Skeletal muscle cell (primary cell): ENCODE measurements around the gene SPACA4.

ENCODE experiments used
- DNase-seq: peaks from one replicate; pipeline ENCODE4 v3.0.0-alpha.2; 2010; ENCODE audit warnings: low read depth
- H3K4me3 ChIP-seq: 2 replicates; pipeline ENCODE4 v1.5.1; 2011; ENCODE audit warnings: low read depth, mild to moderate bottlenecking, control low read depth, low read length, moderate library complexity

SPACA4 gene

DNA sequence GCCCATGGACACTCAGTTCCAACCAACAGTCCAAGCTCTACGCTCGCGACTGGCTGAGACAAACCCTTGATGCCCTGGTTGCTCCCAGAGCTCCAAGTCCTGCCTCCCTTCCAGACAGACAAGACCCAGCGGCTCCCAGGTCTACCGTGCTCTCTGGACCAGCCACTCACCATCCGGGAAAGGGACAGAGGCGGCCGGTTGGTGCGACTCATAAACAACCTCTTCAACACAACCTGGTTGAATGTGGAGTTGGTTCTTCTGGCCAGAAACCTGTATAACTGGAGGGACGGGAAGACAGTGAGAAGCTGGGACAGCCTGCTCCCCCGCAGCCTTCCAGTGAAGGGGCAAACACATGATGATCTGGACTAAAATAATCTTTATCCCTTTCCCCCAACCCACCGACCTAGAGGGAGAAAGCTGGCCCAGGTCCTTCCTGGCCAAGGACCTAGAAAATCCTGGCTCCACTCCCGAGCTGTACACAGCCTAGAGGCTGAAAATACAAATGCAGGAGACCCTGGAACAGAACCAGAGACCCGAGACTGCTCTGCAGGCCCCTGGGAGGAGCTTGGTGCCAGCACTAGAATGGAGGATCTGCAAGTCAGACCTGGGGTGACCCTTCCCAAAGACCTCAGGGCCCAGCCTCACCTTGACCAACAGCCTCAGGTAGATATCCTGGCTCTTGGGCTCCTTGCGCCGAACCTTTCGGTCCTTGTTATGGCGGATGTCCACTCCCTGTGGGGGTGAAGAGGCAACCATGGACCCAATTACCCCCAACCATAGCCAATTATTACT lies 10.8 kb downstream of the SPACA4 start:
- H3K4me3 ChIP-seq = peak overlapping the region; percentile 100
- no peak for DNase-seq

DNA sequence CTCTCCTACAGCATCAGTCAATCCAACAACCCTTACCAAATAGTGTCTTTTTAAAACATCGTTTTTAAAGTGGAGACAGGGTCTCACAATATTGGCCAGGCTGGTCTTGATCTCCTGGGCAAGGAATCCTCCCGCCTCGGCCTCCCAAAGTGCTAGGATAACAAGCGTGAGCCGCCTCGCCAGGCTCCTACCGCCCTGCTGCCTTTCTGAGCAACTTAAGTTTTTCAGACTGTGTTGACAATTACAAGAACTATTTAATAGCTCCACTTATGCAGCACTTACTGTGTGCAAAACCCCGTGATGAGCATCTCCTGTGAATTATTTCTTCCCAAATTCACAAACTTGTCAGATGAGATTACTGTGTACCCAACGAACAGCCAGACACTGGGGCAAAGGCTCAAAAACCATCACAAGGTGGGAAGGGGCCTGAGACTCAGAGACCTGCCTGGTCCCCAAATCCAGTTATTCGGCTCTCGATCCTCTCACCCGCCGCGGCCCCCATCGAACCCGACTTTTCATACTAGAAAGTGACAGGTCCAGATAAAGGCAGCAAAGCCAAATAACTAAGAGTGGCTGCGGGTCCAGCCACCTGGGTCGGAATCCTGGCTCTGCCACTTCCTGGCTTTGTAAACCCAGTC lies 11.9 kb downstream of the SPACA4 start:
- H3K4me3 ChIP-seq = peak overlapping the region; percentile 100
- DNase-seq = no peak

GRCh38 chr19:48618916-48619691 lies 12.6 kb downstream of the SPACA4 start, which contains the start of the genes RPL18 and SPHK2:
Gene RPL18, minus strand, starts transcription at chr19:48619178. Its CDS starts 35 bp downstream, at chr19:48619143.
Gene SPHK2, plus strand, starts transcription at chr19:48619506. Its CDS starts 1,009 bp downstream, at chr19:48620515.
- H3K4me3 ChIP-seq = peak within 1 kb of the TSS; percentile 100
- peak; percentile 100 for DNase-seq

DNA sequence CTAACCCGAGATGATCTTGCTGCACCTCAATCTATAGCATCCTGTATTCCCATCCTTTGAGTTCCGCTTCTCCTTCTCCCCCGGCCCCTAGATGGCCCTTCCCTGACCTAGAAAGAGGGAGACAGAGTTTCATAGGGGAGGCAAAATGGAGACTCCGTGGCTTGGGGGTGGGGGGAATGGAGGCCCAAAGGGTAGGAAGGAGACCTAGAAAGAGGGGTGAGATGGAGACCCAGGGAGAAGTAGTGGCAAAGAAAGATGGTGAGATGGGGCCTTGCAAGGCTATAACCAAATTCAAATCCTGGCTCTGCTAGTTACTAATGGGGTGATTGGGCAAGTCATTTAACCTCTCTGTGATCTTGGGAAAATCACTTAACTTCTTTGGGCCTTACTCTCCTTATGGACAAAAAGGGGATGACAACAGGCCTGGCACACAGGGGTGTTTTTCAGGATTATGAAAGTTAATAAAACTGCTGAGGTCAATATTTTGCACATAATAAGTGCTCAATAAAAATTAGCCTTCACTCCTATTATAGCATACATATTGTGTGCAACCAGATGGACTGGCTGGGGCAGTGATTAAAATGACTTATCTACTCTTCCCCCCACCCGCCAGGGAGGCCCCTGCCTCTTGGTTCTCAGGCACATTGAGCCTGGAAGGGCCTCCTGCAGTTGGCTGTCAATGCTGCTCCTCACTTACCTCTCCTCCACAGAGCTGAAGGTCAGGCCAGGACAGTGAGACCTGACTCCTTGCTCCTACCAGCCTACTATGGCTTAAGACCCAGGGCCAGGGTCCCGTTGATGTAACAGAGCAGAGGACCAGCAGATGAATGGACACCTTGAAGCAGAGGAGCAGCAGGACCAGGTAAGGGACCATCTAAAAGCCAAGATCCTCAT lies 13.4 kb downstream of the SPACA4 start:
- peak overlapping the region; percentile 100 for H3K4me3 ChIP-seq
- no peak for DNase-seq

- no peak for DNase-seq
- peak overlapping the region; percentile 39 for H3K4me3 ChIP-seq
These were observed 17.1 kb downstream of the SPACA4 start for GRCh38 chr19:48623556-48624066.

DNA sequence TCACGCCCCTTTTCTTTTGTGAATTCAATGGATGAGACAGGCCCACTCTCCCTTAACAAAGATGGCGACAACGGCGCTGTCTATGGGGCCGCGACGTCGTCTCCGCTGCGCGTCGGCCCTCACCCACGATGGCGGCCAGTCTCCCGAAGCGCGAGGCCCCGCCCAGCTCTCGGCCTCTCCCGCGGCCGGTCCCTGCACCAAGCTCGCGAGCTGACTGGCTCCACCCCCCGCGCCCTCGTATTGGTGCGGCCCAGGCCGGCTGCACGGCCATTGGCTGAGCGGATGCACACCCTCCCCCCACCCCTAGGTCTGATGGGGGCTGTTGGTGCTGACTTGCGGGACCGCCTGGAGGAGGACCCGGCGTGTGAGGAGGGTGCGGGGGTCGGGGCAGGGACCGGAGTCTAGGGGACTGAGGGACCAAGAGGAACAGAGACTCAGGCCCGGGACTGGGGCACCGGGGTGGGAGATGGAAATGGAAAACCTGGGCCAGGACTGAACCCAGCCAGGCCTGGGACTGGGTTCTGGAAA lies 17.6 kb downstream of the SPACA4 start:
- peak; percentile 92 for DNase-seq
- H3K4me3 ChIP-seq = peak overlapping the region; percentile 54

- peak overlapping the region; percentile 54 for H3K4me3 ChIP-seq
These were observed 18.5 kb downstream of the SPACA4 start for GRCh38 chr19:48624791-48625723.

GRCh38 chr19:48625891-48626327 lies 19.4 kb downstream of the SPACA4 start:
- H3K4me3 ChIP-seq = no peak overlapping the region
- no peak for DNase-seq

More at GRCh38 chr19:48624791-48625723, 18.5 kb downstream of the SPACA4 start:
- DNase-seq = no peak

DNA sequence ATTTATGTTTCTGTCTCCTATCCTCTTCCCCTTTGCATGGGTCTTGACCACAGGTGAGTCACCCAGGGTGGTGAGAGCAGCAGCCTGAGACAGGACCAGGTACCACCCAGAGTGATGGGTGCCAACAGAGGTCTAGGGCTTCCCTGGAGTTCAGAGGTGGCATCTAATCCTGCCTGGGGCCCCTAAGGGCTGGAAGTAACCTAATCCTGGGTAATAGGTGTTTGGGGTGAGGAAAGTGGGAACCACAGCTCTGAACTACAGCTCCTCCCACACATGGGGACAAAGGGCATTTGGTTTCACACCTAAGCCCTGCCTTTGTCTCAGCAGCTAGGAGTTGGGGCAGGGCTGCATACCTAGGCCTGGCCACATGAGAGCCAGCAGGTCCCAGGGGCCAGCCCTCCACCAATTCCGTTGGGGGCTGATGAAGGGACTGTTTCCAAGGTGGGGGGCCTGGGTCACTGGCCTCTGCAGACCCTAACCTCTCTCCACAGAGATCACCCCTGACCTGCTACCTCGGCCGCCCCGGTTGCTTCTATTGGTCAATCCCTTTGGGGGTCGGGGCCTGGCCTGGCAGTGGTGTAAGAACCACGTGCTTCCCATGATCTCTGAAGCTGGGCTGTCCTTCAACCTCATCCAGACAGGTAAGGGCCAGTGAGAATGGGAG lies 20.8 kb downstream of the SPACA4 start:
- no peak overlapping the region for H3K4me3 ChIP-seq
- DNase-seq = no peak

GRCh38 chr19:48627865-48628314 lies 21.3 kb downstream of the SPACA4 start:
- no peak overlapping the region for H3K4me3 ChIP-seq

DNA sequence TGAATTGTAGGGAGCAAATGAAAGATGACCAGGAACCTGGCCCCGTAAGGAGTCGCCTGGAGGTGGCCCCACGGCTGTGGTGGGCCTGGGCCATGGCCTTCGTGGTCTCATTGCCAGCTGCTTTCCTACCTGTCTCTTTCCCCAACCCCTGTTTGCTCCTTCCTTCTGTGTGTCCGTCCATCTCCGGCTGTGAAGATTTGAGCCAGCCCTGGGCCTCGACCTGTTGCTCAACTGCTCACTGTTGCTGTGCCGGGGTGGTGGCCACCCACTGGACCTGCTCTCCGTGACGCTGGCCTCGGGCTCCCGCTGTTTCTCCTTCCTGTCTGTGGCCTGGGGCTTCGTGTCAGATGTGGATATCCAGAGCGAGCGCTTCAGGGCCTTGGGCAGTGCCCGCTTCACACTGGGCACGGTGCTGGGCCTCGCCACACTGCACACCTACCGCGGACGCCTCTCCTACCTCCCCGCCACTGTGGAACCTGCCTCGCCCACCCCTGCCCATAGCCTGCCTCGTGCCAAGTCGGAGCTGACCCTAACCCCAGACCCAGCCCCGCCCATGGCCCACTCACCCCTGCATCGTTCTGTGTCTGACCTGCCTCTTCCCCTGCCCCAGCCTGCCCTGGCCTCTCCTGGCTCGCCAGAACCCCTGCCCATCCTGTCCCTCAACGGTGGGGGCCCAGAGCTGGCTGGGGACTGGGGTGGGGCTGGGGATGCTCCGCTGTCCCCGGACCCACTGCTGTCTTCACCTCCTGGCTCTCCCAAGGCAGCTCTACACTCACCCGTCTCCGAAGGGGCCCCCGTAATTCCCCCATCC lies 22.1 kb downstream of the SPACA4 start:
- DNase-seq = no peak

More at GRCh38 chr19:48627865-48628314, 21.3 kb downstream of the SPACA4 start:
- DNase-seq = no peak

DNA sequence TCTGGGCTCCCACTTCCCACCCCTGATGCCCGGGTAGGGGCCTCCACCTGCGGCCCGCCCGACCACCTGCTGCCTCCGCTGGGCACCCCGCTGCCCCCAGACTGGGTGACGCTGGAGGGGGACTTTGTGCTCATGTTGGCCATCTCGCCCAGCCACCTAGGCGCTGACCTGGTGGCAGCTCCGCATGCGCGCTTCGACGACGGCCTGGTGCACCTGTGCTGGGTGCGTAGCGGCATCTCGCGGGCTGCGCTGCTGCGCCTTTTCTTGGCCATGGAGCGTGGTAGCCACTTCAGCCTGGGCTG lies 22.7 kb downstream of the SPACA4 start:
- DNase-seq = no peak
- H3K4me3 ChIP-seq = no peak overlapping the region

More for the DNA sequence above, 22.1 kb downstream of the SPACA4 start:
- H3K4me3 ChIP-seq = no peak overlapping the region

DNA sequence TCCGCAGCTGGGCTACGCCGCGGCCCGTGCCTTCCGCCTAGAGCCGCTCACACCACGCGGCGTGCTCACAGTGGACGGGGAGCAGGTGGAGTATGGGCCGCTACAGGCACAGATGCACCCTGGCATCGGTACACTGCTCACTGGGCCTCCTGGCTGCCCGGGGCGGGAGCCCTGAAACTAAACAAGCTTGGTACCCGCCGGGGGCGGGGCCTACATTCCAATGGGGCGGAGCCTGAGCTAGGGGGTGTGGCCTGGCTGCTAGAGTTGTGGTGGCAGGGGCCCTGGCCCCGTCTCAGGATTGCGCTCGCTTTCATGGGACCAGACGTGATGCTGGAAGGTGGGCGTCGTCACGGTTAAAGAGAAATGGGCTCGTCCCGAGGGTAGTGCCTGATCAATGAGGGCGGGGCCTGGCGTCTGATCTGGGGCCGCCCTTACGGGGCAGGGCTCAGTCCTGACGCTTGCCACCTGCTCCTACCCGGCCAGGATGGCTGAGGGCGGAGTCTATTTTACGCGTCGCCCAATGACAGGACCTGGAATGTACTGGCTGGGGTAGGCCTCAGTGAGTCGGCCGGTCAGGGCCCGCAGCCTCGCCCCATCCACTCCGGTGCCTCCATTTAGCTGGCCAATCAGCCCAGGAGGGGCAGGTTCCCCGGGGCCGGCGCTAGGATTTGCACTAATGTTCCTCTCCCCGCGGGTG lies 23.2 kb downstream of the SPACA4 start:
- H3K4me3 ChIP-seq = no peak overlapping the region
- DNase-seq = no peak

DNA sequence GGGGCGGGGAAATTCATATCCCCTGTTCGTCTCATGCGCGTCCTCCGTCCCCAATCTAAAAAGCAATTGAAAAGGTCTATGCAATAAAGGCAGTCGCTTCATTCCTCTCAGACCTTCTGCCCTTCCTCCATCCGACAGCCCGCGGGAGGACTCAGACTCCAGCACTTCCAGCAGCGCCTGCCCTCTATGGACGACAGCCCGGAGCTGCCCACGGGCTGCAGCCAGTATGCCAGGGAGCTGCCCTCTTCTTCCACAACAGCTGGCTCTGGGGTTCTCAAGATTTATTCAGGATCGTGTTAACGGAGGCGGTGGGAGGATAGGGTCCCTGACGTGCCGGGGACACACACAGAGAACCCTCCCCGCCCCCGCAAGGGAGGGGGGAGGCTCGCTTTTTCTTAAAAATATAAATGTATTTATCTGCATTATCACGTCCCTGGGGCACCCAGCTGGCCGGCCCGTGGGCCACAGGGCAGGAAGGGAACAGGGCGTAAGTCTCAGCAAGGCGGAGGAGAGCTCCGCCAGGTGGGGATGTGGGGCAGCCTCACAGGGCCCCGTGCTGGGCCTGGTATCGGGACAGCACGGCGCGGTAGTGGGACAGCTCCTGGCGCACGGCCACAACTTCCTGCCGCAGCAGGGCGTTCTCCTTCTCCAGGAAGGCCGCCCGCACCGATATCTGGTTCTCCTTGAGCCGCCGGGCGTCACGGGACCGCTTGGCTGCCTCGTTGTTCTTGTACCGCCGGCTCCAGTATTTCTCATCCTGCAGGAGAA lies 23.9 kb downstream of the SPACA4 start:
- H3K4me3 ChIP-seq = peak overlapping the region; percentile 3
- no peak for DNase-seq

GRCh38 chr19:48631225-48631624 lies 24.7 kb downstream of the SPACA4 start:
- no peak for DNase-seq
- peak overlapping the region; percentile 3 for H3K4me3 ChIP-seq
